Fibroblast of the aortic adventitia (primary cell): ENCODE results near the gene CCN5. TPM values are rescaled to one million over a fixed set of nuclear protein-coding genes. Genes with fewer than 3 reads are reported as not detected.

Experiments
- DNase-seq: peaks from one replicate; pipeline ENCODE4 v3.0.0-alpha.2; 2010; ENCODE audit warnings: low read depth
- H3K4me3 ChIP-seq: 2 replicates; pipeline ENCODE4 v1.5.1; 2011; ENCODE audit warnings: low read depth, mild to moderate bottlenecking, control low read depth, low read length, moderate library complexity
- total RNA-seq: library from RNA; depleted of rRNA; stranded (reverse); fragments of >200 nt; gene quantifications from 2 replicates; pipeline ENCODE4 v1.2.3, GENCODE V29; 2012; ENCODE audit warnings: low replicate concordance
- TF ChIP-seq, protein P1 (sequence below): IDR thresholded peaks from 2 replicates; pipeline ENCODE4 v1.5.1; 2011; ENCODE audit warnings: mild to moderate bottlenecking, low read length, control low read depth, inconsistent platforms; ENCODE audit not compliant: insufficient read depth

CCN5 gene
- total RNA-seq, 1 donor: 266 TPM

DNA sequence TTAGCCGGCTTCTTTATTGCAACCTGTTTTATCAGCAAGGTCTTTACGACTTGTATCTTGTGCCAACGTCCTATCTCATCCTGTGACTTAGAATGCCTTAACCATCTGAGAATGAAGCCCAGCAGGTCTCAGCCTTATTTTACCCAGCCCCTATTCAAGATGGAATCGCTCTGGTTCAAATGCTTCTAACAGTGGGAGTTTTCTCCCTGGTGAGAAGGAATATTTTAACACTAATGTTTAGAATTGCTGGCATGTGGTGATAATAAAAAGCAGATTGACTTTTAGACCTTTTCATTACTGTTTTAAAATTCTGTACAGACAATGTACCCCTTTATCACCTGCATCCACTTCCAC lies 20.6 kb downstream of the CCN5 start:
- no peak for DNase-seq
- TF ChIP-seq, protein P1, sequence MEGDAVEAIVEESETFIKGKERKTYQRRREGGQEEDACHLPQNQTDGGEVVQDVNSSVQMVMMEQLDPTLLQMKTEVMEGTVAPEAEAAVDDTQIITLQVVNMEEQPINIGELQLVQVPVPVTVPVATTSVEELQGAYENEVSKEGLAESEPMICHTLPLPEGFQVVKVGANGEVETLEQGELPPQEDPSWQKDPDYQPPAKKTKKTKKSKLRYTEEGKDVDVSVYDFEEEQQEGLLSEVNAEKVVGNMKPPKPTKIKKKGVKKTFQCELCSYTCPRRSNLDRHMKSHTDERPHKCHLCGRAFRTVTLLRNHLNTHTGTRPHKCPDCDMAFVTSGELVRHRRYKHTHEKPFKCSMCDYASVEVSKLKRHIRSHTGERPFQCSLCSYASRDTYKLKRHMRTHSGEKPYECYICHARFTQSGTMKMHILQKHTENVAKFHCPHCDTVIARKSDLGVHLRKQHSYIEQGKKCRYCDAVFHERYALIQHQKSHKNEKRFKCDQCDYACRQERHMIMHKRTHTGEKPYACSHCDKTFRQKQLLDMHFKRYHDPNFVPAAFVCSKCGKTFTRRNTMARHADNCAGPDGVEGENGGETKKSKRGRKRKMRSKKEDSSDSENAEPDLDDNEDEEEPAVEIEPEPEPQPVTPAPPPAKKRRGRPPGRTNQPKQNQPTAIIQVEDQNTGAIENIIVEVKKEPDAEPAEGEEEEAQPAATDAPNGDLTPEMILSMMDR: no peak

DNA sequence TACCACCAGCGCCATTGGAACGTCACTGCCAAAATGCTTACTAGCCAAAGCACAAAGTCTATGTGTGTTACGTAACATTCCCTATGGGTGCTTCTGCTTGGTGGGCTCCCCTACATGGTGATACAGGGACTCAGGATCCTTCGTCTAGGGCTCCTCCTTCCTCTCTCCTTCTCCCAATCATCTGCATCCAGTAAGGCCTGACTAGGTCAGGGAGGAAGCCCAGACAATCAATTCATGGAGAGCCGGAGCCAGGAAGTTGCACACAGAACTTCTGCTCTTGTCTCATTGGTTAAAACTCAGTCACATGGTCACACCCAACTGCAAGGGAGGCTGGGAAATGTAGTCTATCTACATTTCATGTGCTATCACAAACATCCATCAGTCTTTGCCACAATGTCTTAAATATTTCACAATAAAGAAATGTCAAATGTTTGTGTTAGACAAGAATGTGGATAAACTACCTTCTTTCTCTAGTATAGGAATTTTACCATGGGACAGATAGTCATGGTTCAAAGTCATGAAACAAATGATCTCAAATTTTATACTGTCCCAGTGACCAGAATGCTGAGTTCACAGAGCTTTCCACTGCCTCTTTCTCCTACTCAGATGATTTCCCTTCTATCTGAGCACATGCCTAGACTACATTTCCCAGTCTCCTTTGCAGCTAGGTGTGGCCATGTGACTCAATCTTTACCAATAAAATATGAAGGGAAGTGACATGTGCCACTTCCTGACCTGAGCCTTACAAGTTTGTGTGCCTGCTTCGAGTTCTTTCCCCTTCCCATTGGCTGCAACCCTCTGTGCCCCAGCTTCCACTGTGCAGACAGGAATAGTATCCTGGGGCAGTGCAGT lies 21.2 kb downstream of the CCN5 start:
- DNase-seq: peak; percentile 85
- TF ChIP-seq, protein P1: no peak
- no peak overlapping the region for H3K4me3 ChIP-seq

More for the DNA sequence above, 20.6 kb downstream of the CCN5 start:
- no peak overlapping the region for H3K4me3 ChIP-seq

DNA sequence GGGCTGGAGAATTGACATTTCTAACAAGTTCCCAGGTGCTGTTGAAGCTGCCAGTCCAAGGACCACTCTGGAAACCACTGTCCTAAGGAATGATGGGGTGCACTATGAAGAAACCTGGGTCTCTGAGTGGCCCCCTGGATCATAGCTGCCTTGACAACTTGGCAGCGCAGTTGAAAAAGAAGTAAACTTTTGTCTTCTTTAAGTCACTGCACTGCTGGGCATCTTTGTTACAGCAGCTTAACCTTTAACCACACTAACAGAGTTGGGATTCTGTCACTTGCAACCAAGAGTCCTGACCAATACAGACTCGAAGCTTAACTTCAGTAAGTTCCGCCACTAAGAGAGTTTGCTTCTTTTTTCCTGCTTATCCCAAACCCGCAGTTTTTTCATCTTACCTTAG lies 21.9 kb downstream of the CCN5 start:
- TF ChIP-seq, protein P1: no peak
- no peak overlapping the region for H3K4me3 ChIP-seq
- DNase-seq: no peak

DNA sequence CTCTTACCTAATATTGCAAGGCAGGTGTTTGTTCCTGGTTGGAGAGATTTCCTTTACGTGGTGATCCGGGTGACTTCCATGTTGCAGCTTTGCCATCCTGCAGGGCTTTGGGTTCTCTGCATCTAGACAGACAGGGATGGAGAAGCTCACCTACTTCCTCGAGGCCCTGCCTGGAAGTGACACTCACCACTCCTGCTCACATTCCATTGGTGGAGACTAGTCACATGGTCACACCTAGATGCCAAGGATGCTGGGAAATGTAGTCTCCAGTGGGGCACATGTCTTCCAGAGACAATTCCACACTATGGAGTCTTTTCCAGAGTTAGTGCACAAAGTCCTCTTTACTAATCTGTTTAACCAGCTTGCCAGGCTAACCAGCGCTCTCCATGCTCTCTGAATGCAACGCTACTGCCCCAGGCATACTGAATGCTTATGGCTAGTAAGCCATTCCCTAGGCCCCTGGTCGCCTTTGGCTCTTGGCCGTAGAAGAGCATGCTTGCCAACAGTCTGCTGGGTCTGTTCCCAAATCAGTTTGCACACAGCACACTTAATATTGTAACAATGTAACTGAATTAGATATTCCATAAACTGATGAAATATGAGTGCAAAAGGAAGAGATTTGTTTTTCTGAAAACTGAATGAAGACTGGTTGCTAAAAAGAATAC lies 23.8 kb downstream of the CCN5 start:
- H3K4me3 ChIP-seq: peak overlapping the region; percentile 15
- TF ChIP-seq, protein P1: no peak
- peak; percentile 93 for DNase-seq

DNA sequence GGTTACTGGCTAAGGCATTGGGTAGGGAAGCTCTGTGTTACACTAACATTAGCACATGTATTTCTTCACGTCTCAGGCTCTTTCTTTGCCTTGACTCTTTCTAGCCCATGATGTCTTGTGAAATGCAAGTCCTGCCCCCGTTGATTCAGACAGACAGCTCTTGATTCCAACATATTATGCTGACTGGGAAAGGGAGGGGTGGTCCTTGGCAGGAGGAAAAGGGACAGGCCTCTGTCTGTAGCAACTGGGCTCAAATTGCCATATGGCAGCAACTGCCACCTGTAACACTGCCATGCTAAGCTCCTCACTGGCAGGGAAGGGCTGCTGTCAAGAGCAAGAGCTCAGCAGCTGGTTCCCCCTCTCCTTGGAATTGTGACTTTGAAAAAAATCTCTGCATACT lies 24.8 kb downstream of the CCN5 start:
- no peak for DNase-seq
- TF ChIP-seq, protein P1: no peak
- H3K4me3 ChIP-seq: no peak overlapping the region

DNA sequence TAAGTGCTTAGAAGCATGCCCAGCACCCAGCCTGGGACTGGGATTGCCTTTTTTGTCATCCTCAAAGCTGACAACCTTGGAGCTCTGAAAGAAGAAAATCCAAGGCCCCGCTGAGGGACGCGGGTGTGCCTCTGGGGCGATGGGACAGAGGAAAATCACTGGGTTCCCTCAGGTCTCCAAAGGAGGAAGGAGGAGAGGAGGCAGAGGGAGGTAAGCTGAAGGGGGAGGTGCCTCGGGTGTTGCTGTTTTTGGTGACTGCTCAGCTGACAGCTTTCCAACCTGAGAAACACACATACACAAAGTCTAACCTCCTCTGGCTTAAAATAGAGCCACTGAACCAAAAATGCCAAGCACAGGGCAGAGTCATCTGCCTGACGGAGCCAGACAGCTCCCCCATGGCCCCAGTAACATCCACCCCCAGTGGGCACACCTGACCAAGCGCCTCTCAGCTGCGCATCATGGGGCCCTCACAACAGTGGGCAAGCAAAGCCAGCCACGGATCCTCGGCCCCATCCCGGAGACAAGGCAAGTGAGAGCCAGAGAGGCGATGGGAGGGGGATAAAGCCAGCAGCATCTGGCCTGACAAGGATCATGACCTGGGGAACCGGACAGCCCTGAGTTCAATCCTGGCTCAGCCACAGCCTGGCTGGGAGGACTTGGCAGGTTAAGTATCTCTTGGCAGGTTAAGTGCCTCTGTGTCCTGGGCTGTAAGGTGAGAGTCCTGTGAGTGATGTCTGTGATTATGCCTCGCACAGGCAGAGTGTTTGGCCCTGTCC lies 27.3 kb downstream of the CCN5 start:
- H3K4me3 ChIP-seq: no peak overlapping the region

More for the DNA sequence above, 27.3 kb downstream of the CCN5 start:
- TF ChIP-seq, protein P1: no peak
- no peak for DNase-seq
